NB4 (cell line): ENCODE results near the gene CCSER1.

Experiments used
- MYC ChIP-seq: IDR thresholded peaks from 2 replicates; pipeline ENCODE4 v1.6.1; 2011; ENCODE audit warnings: low read depth, low read length
- POLR2A ChIP-seq: IDR thresholded peaks from 2 replicates; pipeline ENCODE4 v1.6.1; 2011; ENCODE audit warnings: mild to moderate bottlenecking; ENCODE audit not compliant: insufficient read length; ENCODE audit errors: extremely low read depth
- TF ChIP-seq, protein P1 (sequence below): IDR thresholded peaks from one replicate; pipeline ENCODE4 v1.5.1; 2012; ENCODE audit warnings: low read depth, low read length
- TF ChIP-seq, protein P2 (sequence below): IDR thresholded peaks from 2 replicates; pipeline ENCODE4 v1.6.1; 2011; ENCODE audit warnings: low read depth, low read length

DNA sequence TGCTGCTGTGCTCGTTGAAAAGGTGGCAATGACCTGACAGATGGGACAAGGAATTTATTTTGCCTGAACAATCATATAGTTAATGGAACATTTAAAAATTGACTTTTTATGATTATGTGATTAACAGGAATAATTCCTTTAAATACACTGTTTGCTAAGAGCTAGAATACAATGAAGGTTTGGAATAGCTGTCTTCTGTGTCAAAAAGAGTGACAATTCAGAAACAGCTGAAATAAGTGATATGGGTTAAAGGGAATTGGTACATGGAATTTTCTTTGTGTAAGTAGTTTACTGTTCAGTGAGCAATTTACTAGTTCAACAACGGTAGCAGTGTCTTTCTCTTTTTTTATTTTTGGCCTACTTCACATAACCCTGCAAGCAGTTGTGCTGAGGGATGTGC is 1093.1 kb downstream of the CCSER1 start:
- TF ChIP-seq, protein P1, sequence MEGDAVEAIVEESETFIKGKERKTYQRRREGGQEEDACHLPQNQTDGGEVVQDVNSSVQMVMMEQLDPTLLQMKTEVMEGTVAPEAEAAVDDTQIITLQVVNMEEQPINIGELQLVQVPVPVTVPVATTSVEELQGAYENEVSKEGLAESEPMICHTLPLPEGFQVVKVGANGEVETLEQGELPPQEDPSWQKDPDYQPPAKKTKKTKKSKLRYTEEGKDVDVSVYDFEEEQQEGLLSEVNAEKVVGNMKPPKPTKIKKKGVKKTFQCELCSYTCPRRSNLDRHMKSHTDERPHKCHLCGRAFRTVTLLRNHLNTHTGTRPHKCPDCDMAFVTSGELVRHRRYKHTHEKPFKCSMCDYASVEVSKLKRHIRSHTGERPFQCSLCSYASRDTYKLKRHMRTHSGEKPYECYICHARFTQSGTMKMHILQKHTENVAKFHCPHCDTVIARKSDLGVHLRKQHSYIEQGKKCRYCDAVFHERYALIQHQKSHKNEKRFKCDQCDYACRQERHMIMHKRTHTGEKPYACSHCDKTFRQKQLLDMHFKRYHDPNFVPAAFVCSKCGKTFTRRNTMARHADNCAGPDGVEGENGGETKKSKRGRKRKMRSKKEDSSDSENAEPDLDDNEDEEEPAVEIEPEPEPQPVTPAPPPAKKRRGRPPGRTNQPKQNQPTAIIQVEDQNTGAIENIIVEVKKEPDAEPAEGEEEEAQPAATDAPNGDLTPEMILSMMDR = no peak
- TF ChIP-seq MYC = no peak
- TF ChIP-seq POLR2A = no peak
- TF ChIP-seq, protein P2, sequence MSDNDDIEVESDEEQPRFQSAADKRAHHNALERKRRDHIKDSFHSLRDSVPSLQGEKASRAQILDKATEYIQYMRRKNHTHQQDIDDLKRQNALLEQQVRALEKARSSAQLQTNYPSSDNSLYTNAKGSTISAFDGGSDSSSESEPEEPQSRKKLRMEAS = no peak
